ENCODE data around the gene CDKN2B. TPM values are rescaled to one million over a fixed set of nuclear protein-coding genes. Genes with fewer than 3 reads are reported as not detected.

CDKN2B gene
- polyA plus RNA-seq, 3 donors = 0.12 to 0.23 (median 0.19) TPM

DNA sequence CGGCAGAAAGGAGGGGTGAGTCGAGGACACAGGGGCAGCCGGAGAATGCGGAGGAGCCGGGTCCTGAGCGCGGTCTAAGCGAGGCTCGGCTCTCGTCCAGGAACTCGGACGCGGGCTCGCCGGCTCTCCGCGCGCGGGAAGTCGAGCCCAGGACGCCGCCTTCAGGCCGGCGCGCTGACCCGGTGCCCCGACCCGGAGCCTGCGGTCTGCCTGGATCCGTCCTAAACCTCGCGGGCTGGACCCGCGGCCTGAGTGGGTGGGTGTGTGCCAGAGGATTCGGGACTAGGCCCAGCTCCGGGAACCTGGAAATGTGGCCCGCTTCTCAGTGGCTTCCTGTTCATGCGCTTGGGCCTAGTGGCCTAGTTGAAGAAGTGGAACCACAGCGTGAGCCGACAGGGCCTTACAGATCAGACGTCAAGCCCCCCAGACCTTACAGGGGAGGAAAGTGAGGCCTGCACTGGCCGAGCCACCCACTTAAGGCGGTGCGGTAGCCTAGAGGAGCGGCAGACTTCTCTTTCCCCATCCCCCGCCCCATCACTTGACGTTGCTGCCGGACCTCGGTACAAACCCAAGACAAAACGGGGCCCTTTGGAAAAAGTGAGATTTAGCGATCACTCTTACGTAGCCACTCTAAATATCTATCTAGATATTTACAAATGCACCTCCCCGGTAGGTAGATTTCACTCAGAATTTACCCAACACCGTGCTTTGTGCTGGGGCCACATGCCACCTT is 13.3 kb downstream of the CDKN2B start:
- no peak for DNase-seq (ENCODE audit: low read depth in 3 of 3, low spot score in 2 of 3)

DNA sequence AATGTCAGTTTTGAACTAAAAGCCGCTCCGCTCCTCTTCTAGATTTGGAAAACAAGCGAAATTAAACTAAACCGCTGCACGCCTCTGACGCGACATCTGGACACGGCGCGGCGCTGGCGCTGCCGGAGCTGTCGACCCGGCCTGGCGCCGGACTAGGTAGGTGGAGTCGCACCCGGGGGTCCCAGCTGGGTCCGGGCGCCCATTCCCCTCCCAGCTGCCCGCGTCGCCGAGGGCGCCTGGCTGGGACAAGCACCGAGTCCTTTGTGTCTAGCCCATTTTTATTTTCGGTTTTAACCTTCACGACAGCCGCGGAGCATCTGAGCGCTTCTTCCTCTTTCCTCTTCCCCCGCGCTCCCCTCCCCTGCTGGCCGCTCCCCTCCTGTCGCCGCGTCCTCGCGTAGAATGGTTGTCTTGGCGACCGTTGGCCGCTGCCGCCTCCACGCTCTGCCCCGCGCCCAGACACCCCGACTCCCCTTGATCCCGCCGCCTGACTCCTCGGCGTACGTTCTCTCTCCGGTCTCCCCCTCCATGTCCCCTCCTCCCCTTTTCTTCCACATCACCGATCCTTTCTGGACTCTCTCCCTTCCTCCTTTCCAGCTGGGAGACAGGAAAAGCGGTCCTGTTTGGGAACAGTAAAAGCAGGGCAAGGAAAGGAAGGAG is 14.0 kb downstream of the CDKN2B start:
- no peak for DNase-seq (ENCODE audit: low read depth in 3 of 3, low spot score in 2 of 3)

DNA sequence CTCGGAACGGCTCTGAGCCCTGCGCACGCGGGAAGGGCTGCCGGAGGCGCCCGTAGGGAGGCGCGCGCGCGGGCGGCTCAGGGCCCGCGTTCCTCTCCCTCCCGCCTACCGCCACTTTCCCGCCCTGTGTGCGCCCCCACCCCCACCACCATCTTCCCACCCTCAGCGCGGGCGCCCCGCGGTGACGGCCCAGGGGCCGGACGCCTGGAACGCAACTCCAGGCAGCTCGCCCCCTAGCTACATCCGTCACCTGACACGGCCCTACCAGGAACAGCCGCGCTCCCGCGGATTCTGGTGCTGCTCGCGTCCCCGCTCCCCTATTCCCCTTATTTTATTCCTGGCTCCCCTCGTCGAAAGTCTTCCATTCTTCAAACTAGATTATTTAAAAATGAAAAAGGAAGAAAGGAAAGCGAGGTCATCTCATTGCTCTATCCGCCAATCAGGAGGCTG is 14.5 kb downstream of the CDKN2B start, which contains the start of gene CDKN2B-AS1:
Gene CDKN2B-AS1, plus strand, starts transcription at position 236 of the 450 bp plus-strand sequence.
- DNase-seq (ENCODE audit: low read depth in 3 of 3, low spot score in 2 of 3) = no peak

DNA sequence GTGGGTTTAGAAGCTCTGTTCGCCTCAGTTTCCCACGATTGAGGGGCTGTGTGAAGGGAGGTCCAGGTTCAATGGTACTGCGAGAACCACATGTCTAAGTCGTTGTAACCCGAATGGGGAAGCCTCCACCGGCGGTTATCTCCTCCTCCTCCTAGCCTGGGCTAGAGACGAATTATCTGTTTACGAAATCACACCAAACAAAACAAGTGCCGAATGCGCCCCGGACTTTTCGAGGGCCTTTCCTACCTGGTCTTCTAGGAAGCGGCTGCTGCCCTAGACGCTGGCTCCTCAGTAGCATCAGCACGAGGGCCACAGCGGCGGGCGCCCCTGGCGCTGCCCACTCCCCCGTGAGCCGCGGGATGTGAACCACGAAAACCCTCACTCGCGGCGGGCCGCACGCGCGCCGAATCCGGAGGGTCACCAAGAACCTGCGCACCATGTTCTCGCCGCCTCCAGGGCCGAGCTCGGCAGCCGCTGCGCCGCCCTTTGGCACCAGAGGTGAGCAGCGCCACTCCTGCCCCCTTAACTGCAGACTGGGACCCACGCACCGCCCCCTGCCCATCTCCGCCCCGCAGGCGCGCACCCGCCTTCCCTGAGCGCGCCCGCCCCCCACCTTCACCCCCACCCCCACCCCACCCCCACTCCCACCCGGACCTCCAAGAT is 15.1 kb downstream of the CDKN2B start, which contains the start of gene CDKN2A:
Gene CDKN2A, minus strand, starts transcription at position 500 of the 663 bp plus-strand sequence.
- DNase-seq (ENCODE audit: low read depth in 3 of 3, low spot score in 2 of 3) = no peak

DNA sequence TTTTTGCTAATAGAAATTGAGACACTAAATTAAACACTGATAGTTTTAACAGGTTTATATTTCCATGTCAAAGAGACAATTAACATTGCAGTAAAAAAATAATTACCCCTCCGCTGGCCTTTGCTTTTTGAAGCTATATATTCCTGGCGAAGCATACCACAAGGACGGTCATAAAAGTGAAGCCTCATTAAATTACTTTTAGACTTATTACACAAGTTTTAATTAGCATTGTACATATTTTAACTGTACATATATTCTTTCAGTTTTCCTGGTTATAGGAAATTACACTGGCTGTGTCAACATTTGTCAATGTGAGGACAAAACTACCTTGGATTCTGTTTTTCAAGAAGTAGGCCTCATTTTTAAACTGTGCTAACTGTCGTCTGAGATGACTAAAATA is 16.1 kb downstream of the CDKN2B start:
- DNase-seq (ENCODE audit: low read depth in 3 of 3, low spot score in 2 of 3) = no peak

DNA sequence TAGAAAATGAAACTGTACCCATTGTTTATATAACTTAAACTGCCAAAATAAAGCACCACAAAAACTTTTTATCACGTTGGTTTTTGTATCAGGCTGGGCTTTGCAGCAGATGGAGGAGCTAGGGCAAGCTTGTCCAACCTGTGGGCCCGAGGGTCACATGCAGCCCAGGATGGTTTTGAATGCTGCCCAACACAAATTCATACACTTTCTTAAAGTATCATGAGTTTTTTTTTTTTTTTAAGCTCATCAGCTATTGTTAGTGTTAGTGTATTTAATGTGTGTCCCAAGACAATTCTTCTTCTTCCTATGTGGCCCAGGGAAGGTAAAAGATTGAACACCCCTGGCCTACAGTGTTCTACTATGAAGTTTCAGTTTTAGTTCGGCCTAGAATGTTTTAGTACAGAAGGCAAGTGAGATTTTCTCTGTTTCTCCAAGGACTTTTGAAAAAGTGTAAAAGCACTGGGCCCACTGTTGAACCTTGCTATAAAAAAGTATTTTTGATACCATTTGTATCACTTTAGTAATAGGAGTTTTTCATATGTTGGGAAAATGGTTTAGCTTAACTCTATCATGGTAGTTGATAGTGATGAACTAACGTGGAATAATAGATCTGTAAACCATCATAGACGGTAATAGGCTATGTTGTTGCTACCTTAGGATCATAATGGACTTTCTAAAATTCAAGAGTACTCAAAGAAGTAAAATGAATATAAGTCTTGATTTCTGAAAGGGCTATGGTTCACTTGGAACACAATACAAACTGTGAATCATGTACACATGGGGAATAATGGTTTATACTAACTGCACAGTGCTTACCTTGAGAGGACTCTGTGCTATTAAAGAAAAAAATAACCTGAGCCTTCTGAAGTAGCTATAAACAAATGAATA is 17.8 kb downstream of the CDKN2B start:
- DNase-seq (ENCODE audit: low read depth in 3 of 3, low spot score in 2 of 3) = no peak

DNA sequence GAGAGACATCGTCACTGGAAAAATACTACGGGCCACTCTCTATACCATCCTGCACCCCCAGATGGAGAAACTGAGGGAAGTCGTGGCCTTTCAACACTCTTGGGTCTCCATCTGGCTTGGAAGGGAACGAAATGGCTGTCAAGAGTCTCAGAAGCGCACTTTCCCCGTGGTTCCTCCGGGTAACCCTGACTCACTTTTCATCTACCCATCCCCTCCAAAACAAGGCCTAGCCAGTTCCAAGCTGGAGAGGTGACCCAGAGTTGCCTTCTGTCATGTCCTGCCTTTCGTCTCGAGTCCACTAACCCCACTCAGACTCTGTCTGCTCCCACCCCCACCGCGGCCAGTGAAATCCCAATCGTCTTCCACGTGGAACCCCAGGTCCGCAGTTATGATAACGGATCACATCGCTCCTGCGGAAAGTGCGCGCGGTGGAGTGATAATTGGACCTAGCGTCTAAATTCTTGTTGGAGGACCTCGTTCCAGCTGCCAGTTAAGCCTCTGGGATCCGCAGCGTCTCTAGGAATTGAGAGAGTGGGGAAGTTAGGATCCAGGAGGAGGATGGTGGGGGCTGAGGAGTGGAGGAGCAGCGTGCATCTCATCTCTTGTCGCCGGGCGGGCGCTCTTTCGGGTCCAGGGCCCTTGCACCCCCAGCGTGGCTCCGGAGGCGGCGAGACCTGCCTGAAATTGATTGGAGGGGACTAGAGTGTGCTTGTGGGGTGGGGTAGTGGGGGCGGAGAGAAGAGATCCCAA is 19.5 kb downstream of the CDKN2B start:
- no peak for DNase-seq (ENCODE audit: low read depth in 3 of 3, low spot score in 2 of 3)

DNA sequence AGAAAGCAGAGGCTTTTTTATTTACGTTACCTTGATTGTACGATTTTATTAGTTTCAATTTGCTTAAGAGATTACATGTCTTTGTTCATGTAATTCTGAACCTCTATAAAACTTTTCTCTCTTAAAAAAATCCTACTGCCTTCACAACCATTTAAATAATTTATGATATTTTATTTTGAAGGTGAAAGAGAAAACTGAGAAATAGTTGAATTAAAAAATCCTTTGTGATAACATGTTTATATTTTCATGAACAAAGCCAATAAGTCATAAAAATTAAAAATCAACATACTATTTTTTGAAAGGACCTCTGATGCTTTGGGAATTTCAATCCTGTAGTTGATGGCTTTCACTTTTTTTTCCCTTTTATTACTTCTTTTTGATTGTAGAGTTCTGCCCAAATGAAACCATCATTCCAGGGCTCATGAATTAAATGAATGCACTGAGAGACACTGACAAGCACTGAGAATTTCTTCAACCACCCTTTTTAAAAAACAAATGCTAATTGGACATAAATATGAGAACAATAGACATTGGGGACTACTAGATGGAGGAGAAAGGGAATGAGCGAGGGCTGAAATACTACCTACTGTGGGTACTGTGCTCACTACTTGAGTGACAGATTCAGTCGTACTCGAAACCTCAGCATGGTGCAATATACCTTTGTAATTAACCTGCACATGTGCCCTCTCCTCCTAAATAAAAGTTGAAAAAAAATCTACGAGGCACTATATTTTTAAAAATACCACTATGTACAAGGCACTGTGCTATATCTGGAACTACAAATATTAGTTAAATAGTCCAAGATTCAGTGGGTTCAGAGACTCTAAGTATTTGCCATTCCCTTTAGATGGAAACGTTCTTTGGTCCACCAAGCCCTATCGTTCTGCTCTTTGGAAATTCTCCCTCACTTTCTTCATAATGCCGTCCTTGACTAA is 20.8 kb downstream of the CDKN2B start:
- DNase-seq (ENCODE audit: low read depth in 3 of 3, low spot score in 2 of 3) = no peak

DNA sequence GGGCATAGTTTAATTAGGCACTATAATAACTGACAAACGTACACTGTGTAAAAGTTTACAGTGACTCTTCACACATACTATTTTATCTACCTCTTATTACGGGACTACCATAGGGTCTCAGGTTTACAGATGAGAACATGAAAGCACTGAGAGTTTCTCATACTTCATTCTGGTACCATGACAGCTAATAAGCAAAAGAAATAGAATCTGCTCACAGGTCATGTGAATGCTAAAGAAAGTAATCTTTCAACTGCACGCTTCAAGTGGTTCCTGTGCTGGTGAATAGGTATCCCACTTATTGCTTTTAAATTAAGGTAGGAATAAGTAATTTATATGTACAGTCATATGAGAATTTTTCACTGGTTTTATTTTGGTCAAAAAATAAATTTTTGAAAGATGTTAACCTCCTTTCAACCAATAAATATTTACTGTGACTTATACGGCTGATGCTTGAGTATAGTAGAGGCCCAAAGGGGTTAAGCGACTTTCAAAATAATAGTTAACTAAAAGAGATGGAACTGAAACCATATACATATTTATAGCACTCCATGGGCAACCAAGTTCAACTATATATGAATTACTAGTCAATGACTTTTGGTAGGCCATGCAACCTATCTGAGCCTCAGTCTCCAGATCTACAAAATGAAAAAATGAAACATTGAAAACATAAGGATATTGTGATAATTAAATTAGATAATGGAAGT is 23.0 kb downstream of the CDKN2B start:
- DNase-seq (ENCODE audit: low read depth in 3 of 3, low spot score in 2 of 3) = no peak

DNA sequence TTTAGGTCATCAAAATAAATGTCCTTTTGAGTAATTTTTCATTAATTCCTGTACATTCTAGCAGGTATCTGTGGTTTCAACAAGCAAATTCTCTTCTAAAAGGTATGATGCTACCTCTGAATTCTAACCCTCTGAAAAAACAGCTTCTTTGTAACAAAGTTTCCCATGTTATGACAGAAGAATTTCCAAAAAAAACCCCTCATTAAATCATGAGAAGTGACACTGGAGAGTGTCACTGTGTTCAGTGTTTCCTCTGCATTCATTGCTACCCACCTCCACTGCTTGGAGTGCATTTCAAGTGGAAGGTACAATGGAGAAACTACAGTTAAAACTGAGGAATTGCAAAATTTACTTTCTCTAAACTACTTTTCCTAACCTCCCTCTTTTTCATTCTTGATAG is 25.0 kb downstream of the CDKN2B start:
- DNase-seq (ENCODE audit: low read depth in 3 of 3, low spot score in 2 of 3) = no peak

DNA sequence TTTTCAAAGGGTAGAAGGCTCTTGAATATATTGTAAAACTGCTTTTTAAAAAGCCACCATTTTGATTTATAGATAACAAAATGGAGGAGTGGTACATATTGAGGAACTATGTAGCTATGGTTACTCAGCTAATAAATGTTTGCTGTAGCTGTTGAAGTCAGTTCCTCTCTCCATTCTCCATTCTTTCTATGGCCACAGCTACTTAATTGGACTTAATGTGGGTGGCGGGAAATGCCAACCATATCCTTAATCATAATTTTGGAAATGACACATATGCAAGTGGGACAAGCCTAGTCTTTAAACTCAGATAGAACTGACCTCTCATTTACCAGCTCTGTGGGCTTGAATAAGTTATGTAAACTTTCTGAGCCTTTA is 25.6 kb downstream of the CDKN2B start:
- no peak for DNase-seq (ENCODE audit: low read depth in 3 of 3, low spot score in 2 of 3)

DNA sequence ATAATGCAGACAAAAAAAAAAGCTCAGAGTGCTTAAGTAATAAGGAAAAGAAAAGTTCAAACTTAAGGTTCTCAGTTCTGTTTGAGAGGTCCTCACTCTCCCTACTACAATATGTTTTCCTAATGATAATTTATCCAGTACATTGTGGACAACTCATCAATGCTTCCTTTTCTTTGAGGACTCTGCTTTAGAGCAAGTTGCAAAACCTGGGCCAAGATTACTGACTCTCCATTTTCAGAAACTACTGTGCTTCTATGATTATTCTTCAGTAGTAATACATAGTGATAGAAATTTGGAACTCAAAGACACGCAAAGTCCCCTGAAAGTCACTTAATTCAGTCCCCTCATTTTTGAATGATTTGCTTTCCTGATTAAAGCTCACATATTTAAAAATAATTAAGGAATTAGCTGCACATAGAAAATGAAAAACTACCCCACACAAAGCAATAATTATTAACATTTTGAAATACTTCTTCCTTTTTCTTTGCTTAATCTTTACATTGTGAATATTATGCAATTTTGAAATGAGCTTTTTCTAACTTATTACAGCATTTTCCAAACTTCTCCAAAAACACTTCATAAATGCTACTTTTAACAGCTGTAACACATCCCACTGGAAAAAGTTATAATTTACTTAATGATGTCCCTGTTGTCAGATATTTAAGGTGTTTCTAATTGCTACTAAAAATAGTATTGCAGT is 26.1 kb downstream of the CDKN2B start:
- no peak for DNase-seq (ENCODE audit: low read depth in 3 of 3, low spot score in 2 of 3)

DNA sequence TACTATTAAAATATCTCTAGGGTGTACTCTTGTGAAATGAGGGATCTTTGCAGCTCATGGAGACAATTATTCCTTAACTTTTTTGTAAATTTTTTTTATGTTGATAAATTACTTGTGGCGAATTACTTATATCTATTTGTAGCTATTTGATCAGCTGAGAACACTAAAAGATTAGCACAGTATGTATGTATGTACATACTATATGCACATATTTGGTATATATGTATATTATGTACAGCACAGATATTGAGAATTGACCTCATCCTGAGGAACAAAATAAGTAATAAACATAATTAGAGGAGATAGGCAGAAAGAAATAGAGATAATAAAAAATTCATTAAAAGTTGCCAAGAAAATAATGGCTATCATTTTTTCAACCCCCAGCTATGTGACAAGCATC is 26.7 kb downstream of the CDKN2B start:
- no peak for DNase-seq (ENCODE audit: low read depth in 3 of 3, low spot score in 2 of 3)

DNA sequence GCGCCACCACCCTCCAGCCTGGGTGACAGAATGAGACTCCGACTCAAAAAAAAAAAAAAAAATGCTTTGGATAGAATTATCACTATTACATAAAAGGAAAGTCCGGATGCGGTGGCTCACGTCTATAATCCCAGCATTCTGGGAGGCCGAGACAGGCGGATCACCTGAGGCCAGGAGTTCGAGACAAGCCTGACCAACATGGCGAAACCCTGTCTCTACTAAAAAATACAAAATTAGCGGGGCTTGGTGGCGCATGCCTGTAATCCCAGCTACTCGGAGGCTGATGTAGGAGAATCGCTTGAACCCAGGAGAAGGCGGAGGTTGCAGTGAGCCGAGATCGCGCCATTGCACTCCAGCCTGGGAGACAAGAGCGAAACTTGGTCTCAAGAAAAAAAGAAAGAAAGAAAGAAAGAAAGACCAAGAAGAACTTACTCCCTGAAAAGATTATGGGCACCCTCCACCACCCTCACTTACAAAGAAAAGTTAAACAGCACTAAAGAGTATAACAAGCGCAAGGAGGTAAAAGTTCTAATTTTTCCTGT is 32.7 kb downstream of the CDKN2B start:
- DNase-seq (ENCODE audit: low read depth in 3 of 3, low spot score in 2 of 3) = no peak

DNA sequence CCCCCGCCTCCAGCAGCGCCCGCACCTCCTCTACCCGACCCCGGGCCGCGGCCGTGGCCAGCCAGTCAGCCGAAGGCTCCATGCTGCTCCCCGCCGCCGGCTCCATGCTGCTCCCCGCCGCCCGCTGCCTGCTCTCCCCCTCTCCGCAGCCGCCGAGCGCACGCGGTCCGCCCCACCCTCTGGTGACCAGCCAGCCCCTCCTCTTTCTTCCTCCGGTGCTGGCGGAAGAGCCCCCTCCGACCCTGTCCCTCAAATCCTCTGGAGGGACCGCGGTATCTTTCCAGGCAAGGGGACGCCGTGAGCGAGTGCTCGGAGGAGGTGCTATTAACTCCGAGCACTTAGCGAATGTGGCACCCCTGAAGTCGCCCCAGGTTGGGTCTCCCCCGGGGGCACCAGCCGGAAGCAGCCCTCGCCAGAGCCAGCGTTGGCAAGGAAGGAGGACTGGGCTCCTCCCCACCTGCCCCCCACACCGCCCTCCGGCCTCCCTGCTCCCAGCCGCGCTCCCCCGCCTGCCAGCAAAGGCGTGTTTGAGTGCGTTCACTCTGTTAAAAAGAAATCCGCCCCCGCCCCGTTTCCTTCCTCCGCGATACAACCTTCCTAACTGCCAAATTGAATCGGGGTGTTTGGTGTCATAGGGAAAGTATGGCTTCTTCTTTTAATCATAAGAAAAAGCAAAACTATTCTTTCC is 34.2 kb downstream of the CDKN2B start:
- no peak for DNase-seq (ENCODE audit: low read depth in 3 of 3, low spot score in 2 of 3)

DNA sequence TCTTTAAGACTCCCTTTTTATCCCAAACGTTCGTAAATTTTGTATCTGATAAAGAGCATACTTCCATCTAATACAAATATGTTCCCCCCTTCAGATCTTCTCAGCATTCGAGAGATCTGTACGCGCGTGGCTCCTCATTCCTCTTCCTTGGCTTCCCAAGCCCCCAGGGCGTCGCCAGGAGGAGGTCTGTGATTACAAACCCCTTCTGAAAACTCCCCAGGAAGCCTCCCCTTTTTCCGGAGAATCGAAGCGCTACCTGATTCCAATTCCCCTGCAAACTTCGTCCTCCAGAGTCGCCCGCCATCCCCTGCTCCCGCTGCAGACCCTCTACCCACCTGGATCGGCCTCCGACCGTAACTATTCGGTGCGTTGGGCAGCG is 34.8 kb downstream of the CDKN2B start:
- no peak for DNase-seq (ENCODE audit: low read depth in 3 of 3, low spot score in 2 of 3)

DNA sequence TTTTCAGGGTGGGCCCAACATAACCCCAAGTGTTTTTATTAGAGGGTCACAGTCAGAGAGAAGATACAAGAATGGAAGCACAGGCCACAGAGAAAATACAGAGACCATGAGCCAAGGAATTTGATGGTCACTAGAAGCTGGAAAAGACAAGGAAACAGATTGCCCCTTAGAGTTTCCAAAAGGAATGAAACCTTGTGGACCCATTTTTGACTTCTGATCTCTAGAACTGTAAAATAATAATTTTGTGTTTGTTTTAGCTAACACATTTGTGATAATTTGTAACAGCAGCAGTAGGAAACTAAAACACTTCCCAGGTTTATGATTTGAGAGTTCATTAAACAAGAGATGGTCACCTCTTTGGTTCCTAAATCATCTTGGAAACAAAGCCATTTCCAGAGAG is 36.7 kb downstream of the CDKN2B start:
- no peak for DNase-seq (ENCODE audit: low read depth in 3 of 3, low spot score in 2 of 3)
